GM18507 (cell line): Measurements from ENCODE around the gene MOCS2.
"Not testable (repeated sequence)": the region's sequence is repeated elsewhere in the genome, so short reads cannot be mapped to it uniquely, and the experiment has no call there.

Source experiments
- DNase-seq: peaks from one replicate; pipeline ENCODE4 v3.0.0; 2011; ENCODE audit warnings: low read depth; ENCODE audit not compliant: insufficient read length; ENCODE audit errors: extremely low spot score
- FAIRE-seq: peaks from 2 replicates; lab custom pipeline; 2011; peaks lifted over from hg19 to GRCh38; lab: Jason Lieb, UNC

MOCS2 gene, protein sequence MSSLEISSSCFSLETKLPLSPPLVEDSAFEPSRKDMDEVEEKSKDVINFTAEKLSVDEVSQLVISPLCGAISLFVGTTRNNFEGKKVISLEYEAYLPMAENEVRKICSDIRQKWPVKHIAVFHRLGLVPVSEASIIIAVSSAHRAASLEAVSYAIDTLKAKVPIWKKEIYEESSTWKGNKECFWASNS

DNA sequence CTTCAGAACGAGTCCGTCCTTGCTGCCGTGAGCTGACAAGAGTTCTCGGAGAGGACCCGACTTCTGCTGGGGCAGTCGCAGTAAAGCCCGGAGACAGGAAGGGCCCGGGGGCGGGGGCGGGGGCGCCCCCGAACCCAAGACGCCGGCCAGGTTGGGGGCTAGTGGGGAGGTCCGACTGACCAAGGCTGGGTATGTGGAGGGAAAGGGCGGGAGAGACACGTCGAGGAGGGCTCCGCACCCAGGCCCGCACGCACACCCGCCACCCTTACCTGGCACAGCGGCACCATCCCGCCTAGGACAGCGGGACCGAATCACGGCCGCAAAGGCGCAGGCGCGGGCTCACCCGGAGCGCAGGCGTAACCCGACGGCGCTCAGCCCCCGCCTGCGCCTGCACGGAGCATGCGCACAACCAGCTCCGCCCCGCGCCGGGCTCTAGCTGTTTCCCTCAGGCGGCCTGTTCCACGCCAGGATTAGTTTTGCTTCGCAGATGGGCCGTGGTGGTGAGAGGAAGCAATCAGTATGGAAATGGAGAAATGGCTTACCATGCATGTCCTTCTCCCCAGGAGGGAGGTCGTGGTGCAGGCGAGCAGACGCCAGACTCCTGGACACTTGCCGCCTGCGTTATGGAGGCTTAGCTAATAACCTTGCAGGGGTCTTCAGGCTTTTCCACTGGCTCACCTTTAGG, at the start of gene MOCS2:
Gene MOCS2 (minus strand): TSS at position 315 of the 685 bp plus-strand sequence. CDS start 2,583 bp downstream, outside the sequence.
- FAIRE-seq = peak; percentile 93
- peak; percentile 93 for DNase-seq

GRCh38 chr5:53151713-53152458, 42.3 kb upstream of the MOCS2 start:
- DNase-seq = no peak
- no peak for FAIRE-seq

DNA sequence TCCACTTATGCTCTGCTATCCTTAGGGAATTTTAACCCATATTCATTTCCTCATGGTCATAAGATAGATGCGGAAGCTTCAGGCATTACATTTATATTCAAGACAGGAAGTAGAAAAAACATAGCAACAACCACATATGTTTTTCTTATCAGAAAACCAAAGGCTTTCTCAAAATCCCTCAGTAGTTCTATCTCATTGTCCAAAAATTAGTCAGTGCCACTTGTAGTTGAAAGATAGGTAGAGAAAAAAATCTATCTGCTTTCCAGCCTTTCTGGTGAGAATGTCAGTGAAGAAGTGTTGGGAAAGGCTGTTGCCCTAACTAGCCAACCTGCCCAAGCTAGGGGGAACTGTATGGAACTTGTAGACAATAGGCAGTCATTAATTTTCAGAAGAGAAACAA, 23.5 kb upstream of the MOCS2 start:
- FAIRE-seq (no peak), DNase-seq (no peak)

DNA sequence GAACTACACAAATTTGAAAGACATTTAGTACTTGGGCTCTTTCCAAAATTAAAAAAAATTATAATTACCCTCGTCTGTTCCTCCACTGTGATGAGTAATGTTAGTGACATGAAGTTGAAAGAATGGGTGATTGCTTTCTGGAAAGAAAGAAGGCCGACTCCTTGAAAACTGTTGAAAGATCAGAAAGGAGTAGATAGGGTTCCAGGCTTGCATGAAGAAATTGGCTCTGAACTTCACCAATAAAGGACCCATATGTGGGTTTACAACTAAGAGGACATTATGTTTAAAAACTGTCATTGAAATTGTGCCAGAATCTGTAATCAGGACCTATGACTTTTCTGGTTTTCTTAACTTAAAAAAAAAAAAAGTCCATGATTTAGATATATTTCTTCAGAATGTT, 20.7 kb upstream of the MOCS2 start:
- FAIRE-seq (no peak), DNase-seq (no peak)

GRCh38 chr5:53128481-53128880, 18.9 kb upstream of the MOCS2 start:
- DNase-seq (no peak), FAIRE-seq (no peak)

GRCh38 chr5:53127107-53127506, 17.6 kb upstream of the MOCS2 start:
- no peak for DNase-seq
- FAIRE-seq = no peak

- no peak for DNase-seq
- no peak for FAIRE-seq
These were observed 17.0 kb upstream of the MOCS2 start for GRCh38 chr5:53126521-53126920.

DNA sequence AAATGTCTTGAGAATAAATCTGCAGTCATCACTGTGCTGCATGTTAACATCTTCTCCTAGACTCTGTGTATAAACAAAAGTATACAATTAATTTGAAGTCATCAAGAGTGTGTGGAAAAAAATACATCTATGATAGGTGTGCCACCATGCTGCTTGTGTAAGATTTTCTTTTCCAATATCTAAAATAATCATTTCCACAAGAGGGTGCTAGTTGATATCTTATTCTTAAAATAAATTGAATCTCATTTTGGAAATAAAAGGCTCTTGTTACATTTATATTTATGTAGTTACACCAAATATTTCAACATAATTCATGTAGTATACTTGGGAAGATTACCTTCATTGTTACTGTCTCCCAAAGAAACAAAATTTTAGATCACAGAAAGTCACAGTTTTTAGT, 14.1 kb upstream of the MOCS2 start:
- DNase-seq (no peak), FAIRE-seq (no peak)

- FAIRE-seq (no peak), DNase-seq (no peak)
These were observed 10.6 kb upstream of the MOCS2 start for GRCh38 chr5:53120165-53120564.

DNA sequence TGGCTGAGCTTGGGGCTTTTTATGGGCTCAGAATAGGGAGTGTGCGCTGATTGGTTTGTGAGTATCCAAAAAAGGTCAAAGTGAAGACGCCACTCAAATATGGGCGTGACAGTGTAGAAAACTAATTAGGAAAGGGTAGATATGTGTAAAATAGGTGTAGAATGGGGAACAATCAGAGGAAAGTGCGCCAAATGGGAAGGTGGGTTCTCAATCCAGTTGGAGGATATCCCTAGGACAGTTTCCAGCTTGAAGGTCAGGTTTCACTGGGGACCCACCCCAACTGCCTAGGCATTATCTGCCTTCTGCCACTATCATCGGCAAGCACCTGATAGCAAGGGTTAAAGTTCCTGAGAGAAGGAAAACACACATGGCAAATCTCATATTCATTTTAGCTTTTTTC, 9.3 kb upstream of the MOCS2 start:
- DNase-seq (no peak), FAIRE-seq (no peak)

DNA sequence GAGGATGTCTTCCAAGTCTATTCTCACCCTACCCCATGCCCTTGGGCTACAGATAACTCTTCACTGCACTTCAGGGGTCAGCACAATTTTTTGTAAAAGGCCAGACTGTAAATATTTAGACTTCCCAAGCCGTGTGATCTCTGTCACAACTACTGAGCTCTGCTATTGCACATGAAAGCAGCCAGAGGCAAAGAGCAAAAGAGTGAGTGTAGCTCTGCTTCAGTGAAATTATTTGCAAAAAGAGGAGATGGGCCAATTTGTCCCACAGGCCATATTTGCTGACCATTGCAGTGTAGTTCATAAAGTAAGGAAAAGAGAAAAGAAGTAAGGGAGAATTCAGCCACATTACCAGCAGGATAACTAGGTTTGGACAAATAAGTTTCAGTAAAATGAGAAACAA, 7.0 kb upstream of the MOCS2 start:
- DNase-seq (no peak), FAIRE-seq (no peak)

DNA sequence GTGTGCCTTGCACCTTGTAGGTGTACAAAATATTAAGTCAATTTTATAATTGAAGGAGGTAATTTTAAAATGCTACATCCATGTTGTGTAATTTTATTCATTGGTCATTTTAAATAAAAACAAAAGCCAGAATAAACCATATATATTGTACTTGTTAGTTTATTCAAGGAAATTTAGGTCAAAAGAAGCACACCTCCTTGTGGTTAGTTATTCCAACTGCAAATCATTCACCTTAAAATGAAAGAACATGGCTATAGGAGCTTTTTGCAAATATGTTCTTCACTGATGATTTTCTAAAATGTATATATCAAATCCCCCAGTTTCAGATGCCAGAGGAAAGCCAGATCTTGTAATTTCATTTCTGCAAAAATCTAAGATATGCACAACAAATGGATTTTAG, 5.4 kb upstream of the MOCS2 start:
- no peak for FAIRE-seq
- no peak for DNase-seq

GRCh38 chr5:53113947-53114346, 4.4 kb upstream of the MOCS2 start:
- DNase-seq (no peak), FAIRE-seq (no peak)

GRCh38 chr5:53112909-53113308, 3.4 kb upstream of the MOCS2 start:
- DNase-seq (no peak), FAIRE-seq (no peak)

- not testable (repeated sequence) for DNase-seq, FAIRE-seq
These were observed 2.8 kb upstream of the MOCS2 start for GRCh38 chr5:53112307-53112706.

GRCh38 chr5:53111139-53111538, 1.6 kb upstream of the MOCS2 start:
- DNase-seq = no peak
- no peak for FAIRE-seq

DNA sequence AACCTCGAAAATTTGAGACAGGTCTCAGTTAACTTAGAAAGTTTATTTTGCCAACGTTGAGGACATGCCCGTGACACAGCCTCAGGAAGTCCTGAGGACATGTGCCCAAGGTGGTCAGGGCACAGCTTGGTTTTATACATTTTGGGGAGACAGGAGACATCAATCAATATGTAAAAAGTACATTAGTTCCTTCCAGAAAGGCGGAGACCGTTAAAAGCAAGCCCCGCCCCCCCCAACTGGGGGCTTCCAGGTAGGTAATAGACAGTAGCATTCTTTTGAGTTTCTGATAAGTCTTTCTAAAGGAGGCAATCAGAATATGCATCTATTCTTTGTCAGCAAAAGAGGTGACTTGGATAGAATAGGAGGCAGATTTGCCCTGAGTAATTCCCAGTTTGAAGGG, 599 bp upstream of the MOCS2 start:
- FAIRE-seq = peak; percentile 45

DNA sequence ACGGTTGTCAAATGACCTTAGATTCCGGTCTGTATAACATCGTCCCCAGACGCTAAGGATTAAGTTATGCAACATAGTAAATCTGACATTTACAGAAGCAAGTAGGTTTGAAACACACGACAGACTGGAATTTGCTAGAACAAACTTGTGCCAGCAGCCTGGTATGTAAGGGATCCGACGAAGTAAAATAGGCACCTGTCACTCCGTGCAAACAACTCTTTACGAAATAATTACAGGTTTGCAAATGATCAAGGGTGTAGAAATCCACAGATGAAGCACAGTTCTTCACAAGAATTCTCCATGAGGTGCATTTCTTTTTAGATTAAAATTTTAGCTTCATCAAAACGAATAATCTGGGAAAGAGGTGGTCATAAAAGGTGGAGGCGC, 508 bp downstream of the MOCS2 start:
- FAIRE-seq (peak; percentile 21), DNase-seq (no peak)

More for the DNA sequence above, 599 bp upstream of the MOCS2 start:
- no peak for DNase-seq

GRCh38 chr5:53105611-53106300, 3.8 kb downstream of the MOCS2 start:
- DNase-seq (no peak), FAIRE-seq (peak; percentile 9)

GRCh38 chr5:53100606-53101005, 9.0 kb downstream of the MOCS2 start:
- FAIRE-seq = no peak
- no peak for DNase-seq
